GM18505 (cell line): ENCODE measurements around the gene DENND1A.

ENCODE experiments used
- ATAC-seq: cut with Tn5 transposase; IDR thresholded peaks from one replicate; pipeline ENCODE4 v1.9.1; 2021; ENCODE audit not compliant: unreplicated experiment
- POLR2A ChIP-seq: IDR thresholded peaks from 4 replicates; pipeline ENCODE4 v1.6.1; 2011; ENCODE audit warnings: borderline replicate concordance; ENCODE audit not compliant: insufficient read depth, insufficient read length; ENCODE audit errors: extremely low read depth

Gene DENND1A

DNA sequence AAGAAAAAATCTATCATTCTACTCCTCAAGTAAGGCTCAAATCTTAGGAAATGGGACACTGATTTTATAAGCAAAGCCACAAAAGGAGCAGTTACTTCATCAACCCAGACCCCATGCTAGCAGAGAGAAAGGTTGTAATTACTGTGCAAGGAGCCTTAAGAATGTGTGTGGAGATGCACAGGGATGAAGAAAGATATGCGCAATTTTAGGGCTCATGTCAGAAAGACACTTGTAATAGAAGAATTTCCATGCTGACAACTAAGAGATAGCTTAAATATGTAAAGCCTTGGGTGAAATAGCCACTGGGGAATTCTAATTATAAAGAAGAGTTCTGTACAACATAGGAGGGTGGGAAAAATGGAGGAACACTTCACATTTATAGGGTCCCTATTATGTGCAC, 432.1 kb downstream of the DENND1A start:
- no peak for ATAC-seq
- TF ChIP-seq POLR2A = no peak

DNA sequence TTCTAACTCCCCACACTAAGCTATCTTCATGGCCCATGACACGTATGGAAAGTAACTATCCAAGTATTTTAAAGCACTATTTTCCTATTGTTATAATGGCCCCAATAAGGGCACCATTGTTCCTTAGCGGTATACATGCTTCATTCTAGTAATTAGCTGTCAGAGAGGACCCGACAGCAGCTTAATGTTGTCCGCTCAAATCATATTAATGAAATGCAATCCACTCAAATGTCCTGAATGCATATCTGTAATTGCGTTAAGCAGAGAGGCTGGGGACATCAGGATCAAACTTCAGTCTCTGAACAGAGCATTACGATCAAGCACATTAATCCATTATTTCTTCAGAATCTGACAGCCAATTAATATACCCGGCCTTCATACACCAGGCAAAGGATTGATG, 434.2 kb downstream of the DENND1A start:
- ATAC-seq = no peak
- no peak for TF ChIP-seq POLR2A

DNA sequence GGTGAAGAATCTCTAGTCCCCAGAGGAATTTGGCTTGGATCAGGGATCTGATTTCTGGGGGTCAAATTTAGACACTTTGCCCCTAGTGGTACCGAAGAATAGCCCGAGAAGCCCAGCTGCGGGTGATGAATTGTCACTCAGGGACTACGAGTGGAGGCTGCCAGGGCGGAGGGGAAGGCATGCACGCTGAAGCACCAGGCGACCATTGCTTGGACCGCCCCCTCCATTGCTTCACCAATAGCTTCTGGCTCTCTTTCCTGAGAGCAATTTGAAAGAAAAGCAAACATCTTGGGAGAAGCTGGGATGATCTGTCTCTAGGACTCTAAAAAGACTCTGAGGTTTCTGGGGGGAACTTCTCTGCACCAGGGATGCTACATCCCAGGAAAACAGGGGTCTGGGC, 436.3 kb downstream of the DENND1A start:
- TF ChIP-seq POLR2A = no peak
- no peak for ATAC-seq

DNA sequence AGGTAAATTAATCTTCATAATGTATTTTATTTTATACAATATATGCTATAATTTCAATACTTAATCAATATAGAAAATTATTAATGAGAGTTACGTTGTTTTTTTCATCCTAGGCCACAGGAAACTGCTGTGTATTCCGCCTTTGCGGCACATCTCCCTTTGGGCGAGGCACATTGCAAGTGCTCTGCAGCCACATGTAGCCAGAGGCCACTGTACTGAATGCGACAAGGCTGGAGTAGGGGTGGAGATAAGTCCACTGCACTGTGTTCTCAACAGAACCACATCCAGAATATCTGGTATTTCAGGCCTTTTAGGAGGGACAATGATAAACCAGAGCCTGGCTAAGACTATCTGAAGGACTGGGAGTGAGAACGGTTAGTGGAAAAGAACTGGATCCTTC, 439.2 kb downstream of the DENND1A start:
- ATAC-seq = no peak
- TF ChIP-seq POLR2A = no peak

DNA sequence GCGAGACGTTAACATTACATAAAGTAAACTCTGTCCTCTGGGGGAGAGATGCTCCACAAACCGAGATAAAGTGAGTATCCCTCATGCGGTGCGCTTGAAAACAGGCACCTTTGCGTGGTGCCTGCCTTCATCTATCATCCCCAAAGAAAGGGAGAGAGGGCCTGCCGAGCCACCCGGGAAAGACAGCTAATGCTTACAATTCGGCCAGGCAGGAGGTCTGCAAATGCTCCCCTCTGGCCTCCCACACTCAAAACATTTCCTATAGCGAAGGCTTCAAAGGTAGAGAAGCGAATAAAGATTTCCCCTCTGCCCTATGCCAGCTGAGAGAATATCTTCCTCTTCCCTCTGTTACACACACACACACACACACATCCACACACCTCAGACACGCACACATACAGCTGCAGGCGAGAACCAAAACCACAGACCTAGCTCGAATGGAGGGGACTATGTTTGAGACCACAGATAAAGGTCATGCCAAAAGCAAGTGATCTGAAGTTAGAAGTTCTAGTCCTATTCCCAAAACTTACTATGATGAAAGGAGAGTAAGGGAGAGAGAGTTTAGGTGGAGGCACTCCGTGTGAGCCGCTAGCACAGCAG, 441.1 kb downstream of the DENND1A start:
- ATAC-seq = no peak
- TF ChIP-seq POLR2A = no peak

DNA sequence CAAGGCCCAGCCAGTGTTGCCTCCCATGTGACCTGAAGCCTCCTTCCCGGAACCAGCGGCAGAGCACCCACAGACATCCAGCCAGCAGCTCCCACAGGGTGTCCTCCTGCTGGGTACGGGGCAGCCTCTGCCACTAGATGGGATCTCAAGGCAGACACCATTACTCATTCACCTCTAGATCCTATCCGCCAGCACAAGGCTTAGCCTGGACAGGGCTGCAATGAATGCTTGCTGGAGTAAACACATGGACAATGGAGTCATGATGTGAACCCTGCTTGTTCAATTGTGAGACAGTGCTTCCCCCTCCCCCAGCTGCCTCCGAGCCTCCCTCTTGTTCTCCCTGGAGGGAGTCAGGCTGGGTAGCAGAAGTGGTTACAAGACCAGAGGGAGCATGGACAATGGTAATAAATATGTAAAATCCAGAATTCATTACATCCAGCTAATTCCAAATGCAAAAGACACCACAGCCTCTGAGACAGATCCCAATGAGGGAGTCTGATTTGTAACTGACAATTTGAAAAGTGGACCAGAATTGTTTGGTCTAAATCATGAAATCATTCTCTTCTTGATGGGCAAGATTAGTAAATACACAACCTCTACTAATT, 441.9 kb downstream of the DENND1A start:
- TF ChIP-seq POLR2A = no peak
- no peak for ATAC-seq

DNA sequence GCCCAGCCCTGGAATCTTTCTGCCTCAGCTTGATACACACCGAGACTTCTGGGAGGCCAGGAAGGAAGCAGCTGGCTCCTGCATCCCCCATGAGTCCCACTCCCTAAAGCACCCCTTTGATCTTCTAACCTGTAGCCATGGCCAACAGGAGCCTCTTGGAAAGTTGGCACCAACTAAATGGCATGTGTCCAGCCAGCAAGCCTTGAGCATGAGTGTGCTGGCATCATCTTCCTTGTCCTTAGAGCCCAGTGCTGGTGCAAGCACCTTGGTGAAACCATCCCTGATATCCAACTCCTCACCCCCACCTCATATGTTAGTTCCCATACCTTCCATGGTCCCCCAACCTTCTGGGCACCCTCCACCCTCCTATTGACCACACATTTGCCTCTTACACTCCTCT, 443.5 kb downstream of the DENND1A start:
- no peak for TF ChIP-seq POLR2A
- no peak for ATAC-seq

DNA sequence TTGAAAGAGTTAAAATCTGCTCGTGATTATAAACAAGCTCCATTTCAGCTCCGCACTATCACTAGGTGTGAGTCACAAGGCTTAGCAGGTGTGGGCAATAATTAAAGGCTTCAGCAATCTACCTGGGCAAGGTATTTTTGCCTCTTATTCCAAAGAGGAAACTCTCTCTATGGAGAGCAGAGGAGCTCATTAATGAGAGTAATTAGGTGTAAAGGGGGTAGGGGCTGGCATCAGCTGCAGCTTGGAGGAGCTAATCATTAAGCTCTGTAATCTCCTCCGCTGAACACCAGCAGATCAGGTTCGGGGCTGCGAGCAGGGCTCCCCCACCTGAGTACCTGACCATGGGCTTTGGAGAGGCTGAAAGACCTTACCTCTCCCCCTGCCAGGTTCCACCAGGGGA, 444.7 kb downstream of the DENND1A start:
- TF ChIP-seq POLR2A = no peak
- no peak for ATAC-seq

DNA sequence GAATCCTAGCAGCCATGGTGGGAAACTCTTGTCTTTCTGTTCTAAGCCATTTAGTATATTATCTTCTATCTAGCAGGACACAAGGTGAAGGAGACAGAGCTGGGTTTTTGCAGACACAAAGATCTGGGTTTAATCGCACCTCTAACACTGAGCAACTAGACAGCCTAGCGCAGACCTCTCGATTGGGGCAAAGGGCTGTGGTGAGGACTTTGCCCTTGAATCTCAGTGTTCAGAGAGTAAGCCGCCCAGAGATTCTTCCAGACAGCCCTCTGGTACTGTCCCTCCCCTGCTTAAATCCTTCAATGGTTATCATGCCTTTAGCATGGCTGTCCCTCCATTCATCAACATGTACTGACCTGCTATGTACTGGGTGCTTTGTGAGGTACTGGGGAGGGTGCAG, 445.8 kb downstream of the DENND1A start:
- no peak for ATAC-seq
- TF ChIP-seq POLR2A = no peak

DNA sequence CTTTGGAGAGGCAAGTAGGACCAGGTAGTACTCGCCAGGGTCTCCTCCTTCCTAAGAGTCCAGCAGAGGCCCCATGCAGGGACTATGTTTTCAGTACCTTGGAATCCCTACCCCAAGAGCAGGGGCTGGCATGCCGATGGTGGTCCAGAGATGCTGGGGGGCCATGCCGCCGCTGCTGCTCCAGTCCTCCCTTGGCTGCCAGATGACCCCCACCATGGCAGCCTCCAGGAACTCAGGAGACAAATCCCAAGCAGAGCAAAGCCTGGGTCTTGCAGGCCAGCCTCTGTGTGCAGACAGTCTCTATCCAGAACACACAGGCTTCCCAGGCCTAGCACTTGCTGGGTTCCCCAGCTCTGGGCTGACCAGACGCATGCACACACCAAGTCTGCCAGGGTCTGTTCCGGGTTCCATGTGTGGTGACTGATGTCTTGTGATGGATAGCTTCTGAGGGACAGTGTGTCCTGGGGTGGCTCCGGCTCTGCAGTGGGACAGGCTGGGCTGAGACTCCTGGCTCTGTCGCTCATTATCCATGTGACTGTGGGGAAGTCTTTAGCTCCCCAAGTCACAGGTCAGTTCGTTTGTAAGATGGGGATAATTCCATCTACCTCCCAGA, 446.6 kb downstream of the DENND1A start:
- no peak for TF ChIP-seq POLR2A

DNA sequence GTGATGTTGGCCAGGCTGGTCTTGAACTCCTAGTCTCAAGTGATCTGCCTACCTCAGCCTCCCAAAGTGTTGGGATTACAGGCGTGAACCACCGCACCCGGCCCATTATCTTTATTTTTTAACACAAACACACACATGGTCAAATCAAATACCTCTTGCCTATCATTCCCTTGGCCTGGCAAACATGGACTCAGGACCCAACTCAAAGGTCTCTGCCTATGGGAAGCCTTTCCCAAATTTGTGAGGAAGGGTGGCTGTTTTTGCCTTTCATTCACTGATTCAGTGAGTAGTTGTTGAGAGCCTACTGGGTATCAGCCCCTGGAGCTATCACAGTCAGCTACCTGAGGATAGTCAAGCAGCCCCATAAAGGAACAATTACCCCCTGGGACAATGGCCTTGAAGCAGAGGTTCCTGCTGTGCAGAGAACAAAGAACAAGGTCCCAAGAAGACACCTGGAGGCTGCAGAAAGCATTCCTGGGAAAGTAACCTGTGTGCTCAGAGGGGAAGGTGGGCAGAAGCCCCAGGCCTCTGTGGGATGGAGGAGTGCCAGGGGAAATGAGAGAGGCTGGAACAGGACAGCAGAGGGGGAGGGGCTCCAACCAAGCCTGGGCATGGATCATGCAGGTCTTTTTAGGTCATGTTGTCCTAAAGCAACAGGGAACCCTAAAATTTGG, 447.5 kb downstream of the DENND1A start:
- TF ChIP-seq POLR2A = no peak
- no peak for ATAC-seq

More for the DNA sequence above, 446.6 kb downstream of the DENND1A start:
- no peak for ATAC-seq

DNA sequence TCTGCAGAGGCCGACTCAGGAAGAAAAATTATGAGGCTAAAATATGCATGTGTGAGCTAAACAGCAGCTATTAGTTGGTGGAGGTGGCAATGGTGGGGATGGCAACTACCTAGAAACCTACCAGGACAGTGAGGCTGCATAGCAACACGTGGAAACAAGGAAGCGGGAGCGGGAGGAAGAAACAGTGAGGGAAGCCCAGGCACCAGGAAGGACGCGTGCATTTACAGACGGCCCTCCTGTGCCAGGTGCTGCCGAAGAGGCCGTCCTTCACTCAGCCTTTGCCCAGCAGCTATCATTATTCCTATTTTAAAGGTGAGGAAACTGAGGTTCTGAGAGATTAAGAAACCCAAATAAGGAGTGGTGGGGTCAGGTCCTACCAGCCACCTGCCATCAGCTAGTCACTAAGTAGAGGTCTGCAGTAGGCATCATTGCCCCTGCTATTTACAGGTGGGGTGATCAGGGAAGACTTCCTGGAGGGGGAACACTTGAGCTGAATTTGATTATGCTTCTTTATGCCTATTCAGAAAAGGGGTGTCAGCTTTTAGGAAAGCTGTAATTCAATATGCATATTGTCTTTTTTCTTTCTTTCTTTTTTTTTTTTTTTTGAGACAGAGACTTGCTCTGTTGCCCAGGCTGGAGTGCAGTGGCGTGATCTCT, 448.6 kb downstream of the DENND1A start:
- TF ChIP-seq POLR2A = no peak

DNA sequence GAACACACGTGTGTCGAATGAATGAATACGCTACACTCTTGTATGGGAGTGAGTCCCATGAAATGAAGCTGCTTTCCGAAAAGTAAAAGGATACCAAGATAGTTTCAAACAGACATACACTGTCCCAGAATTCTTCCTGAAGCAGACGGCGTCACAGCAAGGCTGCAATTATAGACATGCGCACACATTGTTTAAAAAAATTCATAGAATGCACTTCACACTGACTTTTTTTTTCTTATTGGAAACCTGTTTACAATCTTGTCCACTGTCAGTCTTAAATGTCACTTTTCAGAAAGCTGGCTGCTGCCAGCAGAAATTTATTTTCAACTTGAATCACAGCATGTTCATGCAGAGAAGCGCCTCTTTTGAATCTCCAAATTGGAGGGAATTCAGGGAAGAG, 449.1 kb downstream of the DENND1A start:
- no peak for TF ChIP-seq POLR2A
- no peak for ATAC-seq

More for the DNA sequence above, 448.6 kb downstream of the DENND1A start:
- no peak for ATAC-seq

DNA sequence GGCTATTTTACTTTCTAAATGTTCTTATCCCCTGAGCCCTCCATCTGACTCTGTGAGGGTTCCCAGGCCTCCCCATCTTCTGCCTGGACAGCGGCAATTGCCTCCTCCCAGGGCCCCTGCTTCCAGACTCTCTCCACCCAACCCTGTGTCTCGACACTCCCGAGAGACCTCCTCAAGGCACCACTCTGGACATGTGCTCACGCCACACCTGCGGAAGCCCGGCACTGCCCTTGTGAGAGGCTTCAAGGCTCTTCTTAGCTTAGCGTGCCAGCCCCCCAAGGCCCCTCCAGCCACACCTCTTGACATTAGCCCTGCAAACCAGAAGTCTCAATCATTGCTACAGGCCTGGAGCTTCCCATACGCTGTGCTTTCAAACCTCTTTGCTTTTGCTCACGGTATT, 449.8 kb downstream of the DENND1A start:
- TF ChIP-seq POLR2A = no peak
- no peak for ATAC-seq

DNA sequence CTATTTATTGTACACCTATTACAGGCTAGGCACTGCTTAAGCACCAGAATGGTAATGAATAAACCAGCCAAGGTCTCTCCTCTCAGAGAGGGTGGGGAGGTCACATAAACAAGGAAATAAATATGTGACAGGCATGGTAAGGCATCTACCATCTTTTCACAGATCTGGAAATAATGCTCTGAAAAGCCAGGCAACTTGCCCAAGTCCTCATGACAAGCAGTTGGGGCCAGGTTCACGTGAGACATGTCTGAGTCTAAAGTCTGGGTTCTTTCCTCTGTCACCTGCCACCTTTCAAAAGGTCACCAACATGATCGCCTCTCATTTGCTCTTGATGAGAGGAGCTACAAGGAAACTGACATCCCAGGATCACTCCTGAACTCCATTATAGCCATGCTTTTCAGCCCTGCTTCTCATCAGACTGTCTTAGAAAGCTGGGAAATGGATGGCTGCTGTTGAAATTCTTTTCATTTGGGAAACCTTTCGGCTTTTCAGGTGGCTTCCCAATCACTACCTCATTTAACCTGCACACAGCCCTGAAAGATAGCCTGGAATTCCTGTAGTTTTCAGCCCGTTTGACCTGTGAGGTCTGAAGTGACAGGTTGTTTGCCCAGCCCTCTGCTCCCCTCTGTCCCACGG, 450.8 kb downstream of the DENND1A start:
- no peak for TF ChIP-seq POLR2A
- ATAC-seq = no peak
